CD4-positive, alpha-beta T cell treated with Interleukin-15 for 1 hour (primary cell): Measurements from ENCODE around the gene CDH12.
"Not testable (repeated sequence)": the region's sequence is repeated elsewhere in the genome, so short reads cannot be mapped to it uniquely, and the experiment has no call there.

Experiments
- DNase-seq: peaks from one replicate; pipeline ENCODE4 v3.0.0-alpha.2; 2020

Gene CDH12

GRCh38 chr5:22549876-22550671, 303.1 kb downstream of the CDH12 start:
- no peak for DNase-seq

- no peak for DNase-seq
These were observed 310.8 kb downstream of the CDH12 start for GRCh38 chr5:22542340-22542739.

GRCh38 chr5:22541037-22541436, 312.1 kb downstream of the CDH12 start:
- no peak for DNase-seq

GRCh38 chr5:22539762-22540161, 313.4 kb downstream of the CDH12 start:
- DNase-seq, result no peak

- DNase-seq, result no peak
These were observed 321.2 kb downstream of the CDH12 start for GRCh38 chr5:22531986-22532385.

- no peak for DNase-seq
These were observed 331.6 kb downstream of the CDH12 start for GRCh38 chr5:22521521-22521920.

GRCh38 chr5:22516497-22516896, 336.6 kb downstream of the CDH12 start:
- not testable (repeated sequence) for DNase-seq

- no peak for DNase-seq
These were observed 338.9 kb downstream of the CDH12 start for GRCh38 chr5:22514231-22514630.

GRCh38 chr5:22505891-22506290, 347.3 kb downstream of the CDH12 start:
- no peak for DNase-seq

GRCh38 chr5:22504411-22504810, 348.7 kb downstream of the CDH12 start:
- DNase-seq, result no peak

GRCh38 chr5:22500556-22500955, 352.6 kb downstream of the CDH12 start:
- no peak for DNase-seq

- DNase-seq, result no peak
These were observed 356.5 kb downstream of the CDH12 start for GRCh38 chr5:22496666-22497065.

GRCh38 chr5:22495016-22495720, 358.0 kb downstream of the CDH12 start:
- no peak for DNase-seq

GRCh38 chr5:22488427-22488826, 364.7 kb downstream of the CDH12 start:
- DNase-seq, result no peak

- DNase-seq, result no peak
These were observed 372.8 kb downstream of the CDH12 start for GRCh38 chr5:22480305-22480704.

GRCh38 chr5:22473886-22474285, 379.3 kb downstream of the CDH12 start:
- no peak for DNase-seq

GRCh38 chr5:22471154-22471553, 382.0 kb downstream of the CDH12 start:
- no peak for DNase-seq

GRCh38 chr5:22470408-22470807, 382.7 kb downstream of the CDH12 start:
- no peak for DNase-seq

- no peak for DNase-seq
These were observed 387.5 kb downstream of the CDH12 start for GRCh38 chr5:22465616-22466015.

- no peak for DNase-seq
These were observed 388.0 kb downstream of the CDH12 start for GRCh38 chr5:22465177-22465576.

GRCh38 chr5:22460189-22460588, 393.0 kb downstream of the CDH12 start:
- DNase-seq, result no peak

GRCh38 chr5:22432905-22433304, 420.2 kb downstream of the CDH12 start:
- DNase-seq, result no peak

- no peak for DNase-seq
These were observed 421.3 kb downstream of the CDH12 start for GRCh38 chr5:22431840-22432239.

- DNase-seq, result no peak
These were observed 421.7 kb downstream of the CDH12 start for GRCh38 chr5:22431406-22431805.
